Measurements from ENCODE around the gene HSPA1A.

The HSPA1A gene

DNA sequence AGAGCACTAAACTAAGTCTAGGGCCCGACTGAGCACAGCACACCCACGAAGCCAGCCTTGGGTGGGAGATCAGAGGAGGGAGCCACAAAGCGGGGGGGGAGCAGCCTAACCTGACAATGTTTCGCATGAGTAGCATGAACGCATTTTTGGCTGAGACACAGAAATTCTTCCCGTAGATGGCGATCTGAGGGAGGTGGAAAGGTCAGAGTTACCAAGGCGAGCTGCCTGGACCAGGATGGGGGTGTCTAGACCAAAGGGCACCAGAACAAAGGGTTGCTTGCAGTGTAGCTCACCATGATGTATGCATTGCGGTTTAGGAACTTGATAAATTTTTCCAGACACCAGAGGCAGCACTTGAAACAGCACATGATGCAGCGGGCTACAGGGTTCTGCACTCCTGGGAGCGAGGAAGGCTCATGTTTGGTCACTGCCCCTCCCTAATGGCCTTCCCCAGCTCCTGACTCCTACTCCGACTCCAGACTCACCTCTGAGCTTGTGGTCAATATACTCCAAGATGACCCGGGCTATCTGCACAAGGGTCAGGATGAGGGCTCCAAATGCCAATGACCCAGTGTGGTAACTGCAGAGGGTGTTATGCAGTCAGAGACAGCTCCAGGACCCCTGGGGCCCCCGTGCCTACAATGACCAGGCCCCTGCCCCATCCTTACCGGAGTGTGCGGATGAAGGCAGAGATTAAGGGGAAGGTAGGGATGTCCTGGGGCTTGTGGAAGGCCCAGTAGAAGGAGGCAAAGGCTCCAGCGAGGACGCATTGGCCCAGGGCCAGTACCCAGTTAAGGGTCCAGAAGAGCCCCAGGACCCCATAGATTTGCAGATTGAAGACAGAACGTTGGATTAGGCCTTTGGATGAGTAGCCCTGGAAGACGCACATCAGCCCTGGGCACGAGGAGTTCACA lies 50.1 kb downstream of the HSPA1A start:
- no peak for DNase-seq

Data from T-helper 1 cell (primary cell).